HepG2 (cell line): ENCODE results near the gene HMGN5. TPM values are rescaled to one million over a fixed set of nuclear protein-coding genes. Genes with fewer than 3 reads are reported as not detected.

Experiments used
- ATAC-seq: fragments of 200-7000 bp; cut with Tn5 transposase; 3 replicates; pipeline ENCODE4 v1.9.1; 2020; ENCODE audit warnings: mild to moderate bottlenecking, moderate library complexity
- BruUV-seq: library from RNA; stranded (reverse); fragments of 400-500 nt; replicated peaks from 2 replicates; lab custom pipeline; 2021; lab: Mats Ljungman, UMichigan
- CTCF ChIA-PET: fragments of 300-600 bp; formaldehyde crosslinking; extraction: SDS; loops from one replicate; lab custom pipeline; 2021; ENCODE audit warnings: low total read pairs, inconsistent platforms, low intra/inter-chr PET ratio; lab: Yijun Ruan, JAX
- POLR2A ChIA-PET: fragments of 350-600 bp; sonication (Branson Sonifier 250); formaldehyde crosslinking; loops from one replicate; lab custom pipeline; 2020; ENCODE audit warnings: antibody characterized with exemption, inconsistent platforms; lab: Yijun Ruan, JAX
- DNase-seq: peaks from one replicate; pipeline ENCODE4 v3.0.0-alpha.2; 2015; ENCODE audit warnings: low spot score
- FAIRE-seq: peaks from 3 replicates; lab custom pipeline; 2011; peaks lifted over from hg19 to GRCh38; lab: Jason Lieb, UNC
- H2AFZ ChIP-seq: one replicate; pipeline ENCODE4 v1.6.1; 2011; ENCODE audit warnings: low read length, inconsistent platforms
- H3K27ac ChIP-seq: fragments of 300-600 bp; 3 replicates; pipeline ENCODE4 v1.8.0; 2011; ENCODE audit warnings: mixed run types, mild to moderate bottlenecking, mixed read lengths, low read length, inconsistent platforms; ENCODE audit not compliant: insufficient read depth; ENCODE audit errors: extremely low read length
- H3K27me3 ChIP-seq, 2 experiments: fragments of 200-600 bp in 1 of 2; 2 replicates in 1 of 2; 3 replicates in 1 of 2; pipeline versions ENCODE4 v1.6.0 to v1.8.0; 2011; ENCODE audit warnings: low read length in 2 of 2, mild to moderate bottlenecking in 2 of 2, moderate library complexity in 2 of 2, inconsistent platforms in 1 of 2; ENCODE audit not compliant: insufficient read depth in 2 of 2, control insufficient read depth in 1 of 2
- H3K36me3 ChIP-seq, 2 experiments: fragments of 200-600 bp in 1 of 2; replicated peaks in 1 of 2; 2 replicates in 1 of 2; 3 replicates in 1 of 2; pipeline versions ENCODE4 v1.5.1 to v1.8.0; 2011; ENCODE audit warnings: low read length in 2 of 2, inconsistent platforms in 1 of 2; ENCODE audit not compliant: insufficient read depth in 2 of 2, control insufficient read depth in 1 of 2
- H3K4me1 ChIP-seq: 2 replicates; pipeline ENCODE4 v1.5.1; 2012; ENCODE audit warnings: low read length, inconsistent platforms; ENCODE audit not compliant: insufficient read depth
- H3K4me2 ChIP-seq: 2 replicates; pipeline ENCODE4 v1.6.0; 2011; ENCODE audit warnings: low read depth, low read length, inconsistent platforms
- H3K4me3 ChIP-seq, 3 experiments: fragments of 200-600 bp in 1 of 3; sonication (generic), shearing (Covaris generic) in 1 of 3; replicated peaks in 1 of 3; 2 replicates each; pipeline ENCODE4 v1.5.1; 2011 to 2016; ENCODE audit warnings: low read length in 3 of 3, inconsistent platforms in 2 of 3, low read depth in 2 of 3, mild to moderate bottlenecking in 2 of 3, control low read depth in 1 of 3, mixed read lengths in 1 of 3; ENCODE audit not compliant: insufficient read depth in 1 of 3
- H3K79me2 ChIP-seq: one replicate; pipeline ENCODE4 v1.6.1; 2011; ENCODE audit warnings: low read length, inconsistent platforms; ENCODE audit not compliant: insufficient read depth
- H3K9ac ChIP-seq: 2 replicates; pipeline ENCODE4 v1.6.0; 2011; ENCODE audit warnings: mild to moderate bottlenecking, low read depth, low read length, inconsistent platforms; ENCODE audit not compliant: insufficient read depth
- H3K9me3 ChIP-seq: 2 replicates; pipeline ENCODE4 v1.5.1; 2012; ENCODE audit warnings: mild to moderate bottlenecking, low read length
- H4K20me1 ChIP-seq: 2 replicates; pipeline ENCODE4 v1.6.0; 2011; ENCODE audit warnings: inconsistent platforms, mild to moderate bottlenecking, low read length, moderate library complexity; ENCODE audit not compliant: insufficient read depth
- CTCF ChIP-seq: sonication (generic); formaldehyde crosslinking; IDR thresholded peaks from 2 replicates; pipeline ENCODE4 v1.5.0; 2020; ENCODE audit warnings: mild to moderate bottlenecking, missing genetic modification reagents, moderate library complexity
- KDM2A ChIP-seq: sonication (generic); formaldehyde crosslinking; IDR thresholded peaks from 2 replicates; pipeline ENCODE4 v1.4.0; 2020; ENCODE audit warnings: low read depth, missing genetic modification reagents, borderline replicate concordance
- WGBS: methylation state at CpG from one replicate; pipeline ENCODE4 v1.1.6; 2017; ENCODE audit warnings: low lambda C conversion rate; 5-methylcytosine and 5-hydroxymethylcytosine counted together
- in situ Hi-C: cut with HindIII; loops from 2 replicates; pipeline ENCODE4 v1.10.0; 2017; ENCODE audit warnings: low pct_unique_long_range_greater_than_20kb; ENCODE audit not compliant: extremely low pct_ligation_motif_present
- intact Hi-C: fragments of 100-400 bp; cut with micrococcal nuclease; formaldehyde crosslinking; loops from one replicate; pipeline ENCODE4 v1.10.0; 2022; ENCODE audit not compliant: unreplicated experiment
- polyA plus RNA-seq, 8 experiments: library from polyadenylated mRNA; depleted of rRNA in 3 of 8; stranded (reverse) in 7 of 8; unstranded in 1 of 8; fragments of >200 nt; fragmentation: Illumina TruSeq in 4 of 8; extraction: Trizol in 4 of 8; gene quantifications; 2 replicates each; pipeline versions ENCODE4 v1.2.1 to v1.2.3, GENCODE V29; 2011 to 2016; ENCODE audit warnings: low read depth in 4 of 8, missing spikeins in 1 of 8, mixed read lengths in 1 of 8; ENCODE audit not compliant: insufficient read depth in 1 of 8
- total RNA-seq, 5 experiments: library from RNA; depleted of rRNA; stranded (reverse); fragments of >200 nt; fragmentation: Illumina TruSeq; extraction: Trizol; gene quantifications; 2 replicates each; pipeline ENCODE4 v1.2.3, GENCODE V29; 2016; ENCODE audit warnings: low read depth in 1 of 5

Gene HMGN5
- total and polyA plus RNA-seq, 2 of the 13 experiments (the other 11 are each of a cell fraction or from before 2014, with no cell fraction given) = 0.24 to 0.44 TPM

GRCh38 chrX:81120936-81121371 is 80.8 kb downstream of the HMGN5 start:
- peak; percentile 18 for DNase-seq
- 3% methylated on average over 11 of the region's 12 CpGs for WGBS

More at GRCh38 chrX:81120936-81121371, 80.8 kb downstream of the HMGN5 start:
- ChIA-PET CTCF (no interaction called here), POLR2A (no interaction called here)
- Histone ChIP-seq H3K36me3 (no peaks in the 10 kb centered on the region), H3K4me3 (peak overlapping the region; percentile 36 to 57 (median 47); a peak in 5 of 6 replicates), H3K4me1 (peaks cover 6% of the 10 kb centered on the region; the same call in 1 of the 2 replicates), H3K27ac (no peak overlapping the region), H3K4me2 (peak overlapping the region; percentile 80), H3K9me3 (no peaks in the 10 kb centered on the region), H2AFZ (peak overlapping the region; percentile 63), H3K9ac (no peak overlapping the region), H3K27me3 (no peaks in the 10 kb centered on the region; a peak in 2 of 5 replicates), H3K79me2 (no peaks in the 10 kb centered on the region), H4K20me1 (no peaks in the 10 kb centered on the region)
- FAIRE-seq (peak; percentile 61), ATAC-seq (peak; percentile 88)
- no peak for TF ChIP-seq KDM2A (CRISPR knock-in tag)
- TF ChIP-seq CTCF (CRISPR knock-in tag) = peak; percentile 40
- in situ Hi-C loops = no loop called here
- BruUV-seq = no TSS peak
- intact Hi-C loops = loop anchor here (5.0 kb wide), 1 partner anchor 314 kb away; the partner anchor contains the start of gene BRWD3
